CD8-positive, alpha-beta T cell (primary cell): Measurements from ENCODE around the gene RDM1. TPM values are rescaled to one million over a fixed set of nuclear protein-coding genes. Genes with fewer than 3 reads are reported as not detected.

Experiments used
- total RNA-seq, 46 experiments: library from RNA in 2 of 46; stranded (reverse) in 2 of 46; gene quantifications; one replicate each; pipeline ENCODE4 v1.2.3 and lab custom pipeline; 2021 to 2026

Gene RDM1
- total RNA-seq, 2 experiments from 2014 or later: 0.27 TPM; not detected in 1

Other genes with a start within 250 kb of the RDM1 start
- gene RASL10B, start 199.1 kb downstream of the RDM1 start, total RNA-seq: under 1 TPM; 0.16 to 0.22 TPM
- under 1 TPM; 0.17 to 0.27 TPM for gene GAS2L2, start 177.5 kb downstream of the RDM1 start, total RNA-seq
- gene C17orf50, start 169.9 kb downstream of the RDM1 start, total RNA-seq: not detected
- 1 to 10 TPM; 5.4 to 6.5 TPM for gene MMP28, start 135.1 kb downstream of the RDM1 start, total RNA-seq
- 100 to 1,000 TPM; 118 to 121 TPM for gene TAF15, start 121.3 kb downstream of the RDM1 start, total RNA-seq
- gene HEATR9, start 61.9 kb downstream of the RDM1 start, total RNA-seq: 1 to 10 TPM; 2.1 to 2.5 TPM
- gene CCL5, start 50.4 kb downstream of the RDM1 start, total RNA-seq: 100 to 1,000 TPM; 398 to 442 TPM
- not detected for gene LYZL6, start 12.9 kb upstream of the RDM1 start, total RNA-seq
- not detected for gene CCL16, start 50.7 kb upstream of the RDM1 start, total RNA-seq
- gene CCL14, start 56.0 kb upstream of the RDM1 start, total RNA-seq: not detected
- gene CCL15, start 70.8 kb upstream of the RDM1 start, total RNA-seq: not detected
- not detected for gene CCL23, start 87.2 kb upstream of the RDM1 start, total RNA-seq
- gene CCL18, start 133.5 kb upstream of the RDM1 start, total RNA-seq: not detected
- gene CCL3, start 159.4 kb upstream of the RDM1 start, total RNA-seq: 1 to 10 TPM; 7.1 to 8.1 TPM
- gene CCL4, start 173.1 kb upstream of the RDM1 start, total RNA-seq: 10 to 100 TPM; 24.6 to 26.2 TPM
- 1 to 10 TPM; 4.6 to 5.4 TPM for gene TBC1D3B, start 245.9 kb upstream of the RDM1 start, total RNA-seq